RWPE1 (cell line): ENCODE measurements around the gene DMWD.

Experiments
- CTCF ChIA-PET: fragments of 350-600 bp; sonication (Branson Sonifier 250); formaldehyde crosslinking; extraction: SDS; loops from one replicate; lab custom pipeline; 2021; lab: Yijun Ruan, JAX
- POLR2A ChIA-PET: fragments of 400-600 bp; formaldehyde crosslinking; extraction: SDS; loops from one replicate; lab custom pipeline; 2020; ENCODE audit warnings: antibody characterized with exemption; ENCODE audit not compliant: low non-redundant PET; lab: Yijun Ruan, JAX
- DNase-seq: peaks from one replicate; pipeline ENCODE4 v3.0.0; 2012; ENCODE audit warnings: low spot score
- H3K27ac ChIP-seq: fragments of 450-650 bp; 2 replicates; pipeline ENCODE4 v1.5.1; 2017
- TF ChIP-seq, protein P1 (sequence below): fragments of 450-650 bp; conservative IDR thresholded peaks from 2 replicates; pipeline ENCODE4 v1.5.1; 2017; ENCODE audit warnings: low read depth, mild to moderate bottlenecking

Gene DMWD

DNA sequence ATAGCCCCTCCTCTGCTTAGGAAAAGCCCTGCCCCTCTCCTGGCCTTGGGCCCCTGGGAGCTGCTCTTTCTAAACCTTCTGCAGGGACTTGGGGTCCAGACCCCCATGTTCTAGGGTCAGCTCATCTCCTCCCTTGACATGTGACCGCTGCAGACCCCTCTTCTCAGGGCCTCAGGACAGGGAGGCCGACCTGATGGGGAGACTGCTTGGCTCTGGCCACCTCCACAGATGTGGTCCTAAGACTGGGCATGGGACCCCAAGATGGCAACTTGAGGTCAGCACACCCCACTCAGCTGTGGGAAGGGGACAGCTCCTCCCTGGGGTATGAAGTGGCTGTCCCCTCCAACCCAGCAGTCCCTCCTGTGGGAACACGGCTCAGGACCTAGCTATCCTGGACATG, 19.7 kb downstream of the DMWD start:
- POLR2A ChIA-PET, result interaction anchor here (0.6 kb wide), 1 partner anchor 83 kb away, joined by 4 read pairs; no protein-coding TSS in a partner anchor

DNA sequence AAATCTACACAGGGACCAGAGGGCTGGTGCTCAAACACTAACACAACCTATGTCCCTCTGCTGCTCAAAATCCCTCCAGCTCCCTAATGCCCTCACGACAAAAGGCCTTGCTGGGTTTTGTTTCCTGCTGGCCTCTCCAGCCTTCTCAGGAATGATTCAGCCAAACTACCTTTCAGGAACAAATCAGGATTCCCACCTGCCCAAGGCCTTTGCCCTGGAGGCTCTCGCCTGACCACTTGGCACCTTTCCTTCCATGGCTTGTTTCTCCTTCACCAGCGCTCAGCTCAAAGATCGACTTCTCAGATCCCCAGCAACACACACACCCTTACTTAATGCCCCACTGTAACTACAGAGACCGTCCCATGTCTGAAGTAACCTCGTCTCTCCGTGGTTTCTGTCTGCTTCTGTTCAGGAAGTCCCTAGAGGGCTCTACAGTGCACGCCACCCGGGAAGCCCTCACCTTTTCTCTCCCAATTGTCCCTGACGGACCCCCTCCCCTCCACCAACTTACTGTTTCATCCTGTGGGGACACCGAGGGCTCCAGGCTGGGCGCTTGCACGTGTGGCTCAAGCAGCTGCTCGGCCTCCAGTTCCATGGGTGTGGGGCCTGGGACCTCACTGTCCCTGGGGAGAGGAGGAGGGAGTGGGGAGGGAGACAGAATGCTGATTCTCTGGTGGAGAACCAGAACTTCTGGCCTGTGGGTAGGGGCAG, 20.4 kb downstream of the DMWD start:
- CTCF ChIA-PET, result interaction anchor here (0.6 to 1.4 kb wide), 4 partner anchors 9 to 53 kb away, joined by 3 to 5 read pairs (median 4); no protein-coding TSS in a partner anchor
- no peak for DNase-seq
- TF ChIP-seq, protein P1, sequence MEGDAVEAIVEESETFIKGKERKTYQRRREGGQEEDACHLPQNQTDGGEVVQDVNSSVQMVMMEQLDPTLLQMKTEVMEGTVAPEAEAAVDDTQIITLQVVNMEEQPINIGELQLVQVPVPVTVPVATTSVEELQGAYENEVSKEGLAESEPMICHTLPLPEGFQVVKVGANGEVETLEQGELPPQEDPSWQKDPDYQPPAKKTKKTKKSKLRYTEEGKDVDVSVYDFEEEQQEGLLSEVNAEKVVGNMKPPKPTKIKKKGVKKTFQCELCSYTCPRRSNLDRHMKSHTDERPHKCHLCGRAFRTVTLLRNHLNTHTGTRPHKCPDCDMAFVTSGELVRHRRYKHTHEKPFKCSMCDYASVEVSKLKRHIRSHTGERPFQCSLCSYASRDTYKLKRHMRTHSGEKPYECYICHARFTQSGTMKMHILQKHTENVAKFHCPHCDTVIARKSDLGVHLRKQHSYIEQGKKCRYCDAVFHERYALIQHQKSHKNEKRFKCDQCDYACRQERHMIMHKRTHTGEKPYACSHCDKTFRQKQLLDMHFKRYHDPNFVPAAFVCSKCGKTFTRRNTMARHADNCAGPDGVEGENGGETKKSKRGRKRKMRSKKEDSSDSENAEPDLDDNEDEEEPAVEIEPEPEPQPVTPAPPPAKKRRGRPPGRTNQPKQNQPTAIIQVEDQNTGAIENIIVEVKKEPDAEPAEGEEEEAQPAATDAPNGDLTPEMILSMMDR, result no peak
- POLR2A ChIA-PET, result interaction anchor here (0.6 kb wide), 1 partner anchor 82 kb away, joined by 4 read pairs; no protein-coding TSS in a partner anchor
- peak overlapping the region; percentile 98 for H3K27ac ChIP-seq

More for the DNA sequence above, 19.7 kb downstream of the DMWD start:
- H3K27ac ChIP-seq, result peak overlapping the region; percentile 98
- CTCF ChIA-PET, result interaction anchor here (0.7 to 1.4 kb wide), 3 partner anchors 9 to 28 kb away, joined by 3 to 5 read pairs (median 4); no protein-coding TSS in a partner anchor
- TF ChIP-seq, protein P1, result no peak
- no peak for DNase-seq

DNA sequence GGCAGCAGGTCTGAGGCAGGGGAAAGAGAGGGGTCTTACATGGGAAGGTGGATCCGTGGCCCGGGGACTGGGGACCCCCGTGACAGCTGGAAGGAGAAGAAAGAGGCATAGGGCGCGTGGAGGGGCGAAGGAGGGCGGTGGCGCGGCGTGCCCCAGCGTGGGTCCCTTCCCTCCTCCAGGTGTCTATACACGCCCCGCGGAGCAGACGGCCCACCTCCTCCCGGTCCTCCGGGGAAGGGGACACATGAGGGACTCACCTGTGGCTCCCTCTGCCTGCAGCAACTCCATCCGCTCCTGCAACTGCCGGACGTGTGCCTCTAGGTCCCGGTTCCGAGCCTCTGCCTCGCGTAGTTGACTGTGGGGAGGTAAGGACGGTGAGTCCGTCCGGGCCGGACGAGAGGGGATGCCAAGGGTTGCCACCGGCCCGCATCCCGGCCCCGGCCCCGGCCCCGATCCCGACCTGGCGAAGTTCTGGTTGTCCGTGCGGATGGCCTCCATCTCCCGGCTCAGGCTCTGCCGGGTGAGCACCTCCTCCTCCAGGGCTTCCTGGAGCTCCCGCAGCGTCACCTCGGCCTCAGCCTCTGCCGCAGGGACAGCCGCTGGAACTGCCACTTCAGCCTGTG, 21.2 kb downstream of the DMWD start:
- POLR2A ChIA-PET, result no interaction called here
- TF ChIP-seq, protein P1, result no peak
- CTCF ChIA-PET, result interaction anchor here (1.1 to 2.9 kb wide), 3 partner anchors 9 to 28 kb away, joined by 3 to 41 read pairs (median 4); no protein-coding TSS in a partner anchor
- DNase-seq, result no peak
- H3K27ac ChIP-seq, result peak overlapping the region; percentile 98

DNA sequence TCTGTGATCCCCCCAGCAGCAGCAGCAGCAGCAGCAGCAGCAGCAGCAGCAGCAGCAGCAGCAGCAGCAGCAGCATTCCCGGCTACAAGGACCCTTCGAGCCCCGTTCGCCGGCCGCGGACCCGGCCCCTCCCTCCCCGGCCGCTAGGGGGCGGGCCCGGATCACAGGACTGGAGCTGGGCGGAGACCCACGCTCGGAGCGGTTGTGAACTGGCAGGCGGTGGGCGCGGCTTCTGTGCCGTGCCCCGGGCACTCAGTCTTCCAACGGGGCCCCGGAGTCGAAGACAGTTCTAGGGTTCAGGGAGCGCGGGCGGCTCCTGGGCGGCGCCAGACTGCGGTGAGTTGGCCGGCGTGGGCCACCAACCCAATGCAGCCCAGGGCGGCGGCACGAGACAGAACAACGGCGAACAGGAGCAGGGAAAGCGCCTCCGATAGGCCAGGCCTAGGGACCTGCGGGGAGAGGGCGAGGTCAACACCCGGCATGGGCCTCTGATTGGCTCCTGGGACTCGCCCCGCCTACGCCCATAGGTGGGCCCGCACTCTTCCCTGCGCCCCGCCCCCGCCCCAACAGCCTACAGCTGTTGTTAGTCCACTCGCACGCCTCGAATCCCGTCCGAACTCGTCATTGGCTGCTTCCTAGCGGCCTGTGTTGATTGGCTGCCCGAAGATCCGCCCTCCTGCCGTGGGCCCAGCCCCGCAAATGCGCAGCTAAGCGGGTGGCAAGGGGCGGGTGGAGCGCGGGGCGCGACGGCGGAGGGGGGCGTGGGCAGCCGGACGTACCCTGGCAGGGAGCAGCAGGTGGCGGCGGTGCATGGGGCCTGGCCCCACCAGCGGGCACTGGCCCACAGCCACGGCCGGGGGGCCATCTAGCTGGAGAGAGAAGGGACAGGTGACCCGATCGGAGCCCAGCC, 22.2 kb downstream of the DMWD start:
- TF ChIP-seq, protein P1, result peak; percentile 84
- peak; percentile 95 for DNase-seq
- ChIA-PET CTCF (interaction anchor here (0.6 to 2.9 kb wide), 17 partner anchors 9 to 1570 kb away, joined by 3 to 41 read pairs (median 4); partner anchors contain the start of genes DMPK and DMWD), POLR2A (interaction anchor here (0.6 to 1.9 kb wide), 3 partner anchors 8 to 23 kb away, joined by 3 to 27 read pairs (median 4); partner anchors contain the start of gene DMPK)
- H3K27ac ChIP-seq, result peak overlapping the region; percentile 98

DNA sequence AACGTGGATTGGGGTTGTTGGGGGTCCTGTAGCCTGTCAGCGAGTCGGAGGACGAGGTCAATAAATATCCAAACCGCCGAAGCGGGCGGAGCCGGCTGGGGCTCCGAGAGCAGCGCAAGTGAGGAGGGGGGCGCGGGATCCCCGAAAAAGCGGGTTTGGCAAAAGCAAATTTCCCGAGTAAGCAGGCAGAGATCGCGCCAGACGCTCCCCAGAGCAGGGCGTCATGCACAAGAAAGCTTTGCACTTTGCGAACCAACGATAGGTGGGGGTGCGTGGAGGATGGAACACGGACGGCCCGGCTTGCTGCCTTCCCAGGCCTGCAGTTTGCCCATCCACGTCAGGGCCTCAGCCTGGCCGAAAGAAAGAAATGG, 22.8 kb downstream of the DMWD start:
- H3K27ac ChIP-seq, result peak overlapping the region; percentile 98

More for the DNA sequence above, 22.8 kb downstream of the DMWD start:
- DNase-seq, result no peak
- TF ChIP-seq, protein P1, result no peak
- POLR2A ChIA-PET, result interaction anchor here (0.6 to 1.9 kb wide), 4 partner anchors 12 to 146 kb away, joined by 4 to 27 read pairs (median 5); partner anchors contain the start of genes DMPK, QPCTL and SNRPD2
- CTCF ChIA-PET, result interaction anchor here (0.6 to 2.9 kb wide), 14 partner anchors 9 to 1571 kb away, joined by 3 to 41 read pairs (median 4); partner anchors contain the start of genes DMPK and DMWD
